Stimulated activated naive B cell treated with anti-CD40 and anti-IgM and Interleukin-4, amounts not matched to agents 10 μg/mL and 1 μg/mL and 100 μg/mL, for 72 hours (primary cell): ENCODE measurements around the gene EVA1C.
"Not testable (repeated sequence)": the region's sequence is repeated elsewhere in the genome, so short reads cannot be mapped to it uniquely, and the experiment has no call there.

Source experiments
- ATAC-seq, 2 donors: fragments of 150-1000 bp; cut with Tn5 transposase; replicated peaks; 2 replicates each; pipeline ENCODE4 v1.10.0; 2021; ENCODE audit warnings: moderate library complexity in 1 of 2
- DNase-seq: peaks from one replicate; pipeline ENCODE4 v3.0.0; 2021
- H3K27ac Mint-ChIP-seq: one replicate; pipeline ENCODE4 v1.8.0; 2022; ENCODE audit warnings: mild to moderate bottlenecking, mixed read lengths
- H3K27me3 Mint-ChIP-seq, 2 donors: one replicate each; pipeline ENCODE4 v1.8.0; 2022; ENCODE audit warnings: mixed read lengths in 2 of 2
- H3K36me3 Mint-ChIP-seq, 2 donors: one replicate each; pipeline ENCODE4 v1.8.0; 2022; ENCODE audit warnings: mixed read lengths in 2 of 2, mild to moderate bottlenecking in 1 of 2
- H3K4me1 Mint-ChIP-seq, 2 donors: one replicate each; pipeline ENCODE4 v1.8.0; 2022; ENCODE audit warnings: mixed read lengths in 2 of 2, mild to moderate bottlenecking in 1 of 2
- H3K4me3 Mint-ChIP-seq, 2 donors: one replicate each; pipeline ENCODE4 v1.8.0; 2022; ENCODE audit warnings: mild to moderate bottlenecking in 2 of 2, mixed read lengths in 2 of 2, moderate library complexity in 1 of 2
- H3K9me3 Mint-ChIP-seq, 2 donors: one replicate each; pipeline ENCODE4 v1.8.0; 2022; ENCODE audit warnings: mixed read lengths in 2 of 2, mild to moderate bottlenecking in 1 of 2

Gene EVA1C

DNA sequence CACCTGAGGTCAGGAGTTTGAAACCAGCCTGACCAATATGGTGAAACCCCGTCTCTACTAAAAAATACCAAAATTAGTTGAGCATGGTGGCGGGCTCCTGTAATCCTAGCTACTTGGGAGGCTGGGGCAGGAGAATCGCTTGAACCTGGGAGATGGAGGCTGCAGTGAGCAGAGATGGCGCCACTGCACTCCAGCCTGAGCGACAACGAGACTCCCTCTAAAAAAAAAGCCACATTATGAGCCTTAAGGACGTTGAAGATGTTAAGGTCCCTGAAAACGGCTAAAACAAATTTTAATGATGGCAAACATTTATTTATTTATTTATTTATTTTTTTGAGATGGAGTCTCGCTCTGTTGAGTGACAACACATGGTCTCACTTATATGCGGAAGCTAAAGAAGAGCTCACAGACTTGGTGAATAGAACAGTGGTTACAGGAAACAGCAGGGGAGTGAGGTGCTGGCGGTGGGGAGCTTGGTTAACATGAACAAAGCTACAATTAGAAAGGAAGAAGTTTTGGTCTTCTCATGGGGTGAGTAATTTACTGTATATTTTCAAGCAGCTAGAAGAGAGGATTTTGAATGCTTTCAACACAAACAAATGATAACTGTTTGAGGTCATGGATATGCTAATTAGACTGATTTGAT lies 125.8 kb downstream of the EVA1C start:
- ATAC-seq (no peak), DNase-seq (no peak)
- peaks cover 0 to 2% of the 10 kb centered on the region in 2 donors for H3K9me3 Mint-ChIP-seq
- peaks cover 13 to 18% of the 10 kb centered on the region in 2 donors for H3K27me3 Mint-ChIP-seq
- no peaks in the 10 kb centered on the region for H3K36me3 Mint-ChIP-seq
- peaks cover 0 to 1% of the 10 kb centered on the region in 2 donors for H3K4me1 Mint-ChIP-seq
- H3K27ac Mint-ChIP-seq: no peak overlapping the region
- H3K4me3 Mint-ChIP-seq: no peak overlapping the region

DNA sequence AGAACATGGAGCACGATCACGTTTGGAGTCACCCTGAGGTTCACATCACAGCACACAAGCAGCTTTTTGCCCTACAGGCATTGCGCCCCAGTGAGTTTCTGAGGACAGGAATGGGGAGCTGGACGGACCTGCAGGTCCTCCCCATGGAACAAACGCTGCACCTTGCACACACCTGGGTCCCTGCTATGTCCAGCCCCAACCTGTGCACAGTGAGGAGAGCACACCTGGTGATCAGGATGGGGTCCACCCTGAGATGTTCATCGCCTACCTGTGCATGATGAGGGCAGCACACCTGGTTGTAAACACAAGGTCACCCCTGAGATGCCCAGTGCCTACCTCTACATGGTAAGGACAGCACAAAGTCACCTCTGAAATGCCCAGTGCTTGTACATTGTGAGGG lies 126.9 kb downstream of the EVA1C start:
- H3K4me1 Mint-ChIP-seq: peaks cover 0 to 1% of the 10 kb centered on the region in 2 donors
- H3K4me3 Mint-ChIP-seq: no peak overlapping the region
- H3K36me3 Mint-ChIP-seq: no peaks in the 10 kb centered on the region
- ATAC-seq (no peak), DNase-seq (no peak)
- no peak overlapping the region for H3K27ac Mint-ChIP-seq
- H3K9me3 Mint-ChIP-seq: no peaks in the 10 kb centered on the region
- H3K27me3 Mint-ChIP-seq: peaks cover 13 to 18% of the 10 kb centered on the region in 2 donors

DNA sequence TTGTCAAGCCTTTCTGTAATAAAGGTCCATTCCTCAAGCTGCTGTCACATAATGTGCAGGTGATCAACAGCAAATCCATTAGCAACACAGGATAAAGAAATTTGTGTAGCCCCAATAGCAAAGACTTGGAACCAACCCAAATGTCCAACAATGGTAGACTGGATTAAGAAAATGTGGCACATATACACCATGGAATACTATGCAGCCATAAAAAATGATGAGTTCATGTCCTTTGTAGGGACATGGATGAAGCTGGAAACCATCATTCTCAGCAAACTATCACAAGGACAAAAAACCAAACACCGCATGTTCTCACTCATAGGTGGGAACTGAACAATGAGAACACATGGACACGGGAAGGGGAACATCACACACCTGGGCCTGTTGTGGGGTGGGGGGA lies 130.6 kb downstream of the EVA1C start:
- H3K4me3 Mint-ChIP-seq, H3K36me3 Mint-ChIP-seq, H3K9me3 Mint-ChIP-seq, H3K4me1 Mint-ChIP-seq, H3K27ac Mint-ChIP-seq, ATAC-seq, DNase-seq: not testable (repeated sequence)
- H3K27me3 Mint-ChIP-seq: peaks cover 18 to 21% of the 10 kb centered on the region in 2 donors

DNA sequence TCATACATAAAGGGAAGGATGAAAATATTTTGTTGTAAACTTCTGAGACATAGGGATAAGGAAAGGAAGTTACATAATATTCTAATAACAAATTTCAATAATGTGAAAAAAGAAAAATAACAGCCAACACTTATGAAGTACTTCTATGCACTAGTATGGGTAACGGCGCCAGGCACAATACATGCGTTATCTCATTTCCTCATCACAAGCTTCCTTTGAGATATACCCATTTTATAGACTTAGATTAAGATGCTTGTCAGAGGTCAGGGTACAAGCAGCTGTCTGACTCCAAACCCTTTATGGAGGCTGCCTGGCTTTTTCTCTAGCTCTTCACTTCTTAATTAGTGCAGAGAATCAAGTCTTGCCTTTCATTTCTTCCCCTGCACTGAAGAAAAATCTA lies 131.5 kb downstream of the EVA1C start:
- no peaks in the 10 kb centered on the region for H3K4me1 Mint-ChIP-seq
- no peaks in the 10 kb centered on the region for H3K9me3 Mint-ChIP-seq
- no peak for ATAC-seq
- no peak overlapping the region for H3K4me3 Mint-ChIP-seq
- no peak overlapping the region for H3K27ac Mint-ChIP-seq
- H3K36me3 Mint-ChIP-seq: no peaks in the 10 kb centered on the region
- peaks cover 16 to 30% of the 10 kb centered on the region in 2 donors for H3K27me3 Mint-ChIP-seq
- DNase-seq: no peak

DNA sequence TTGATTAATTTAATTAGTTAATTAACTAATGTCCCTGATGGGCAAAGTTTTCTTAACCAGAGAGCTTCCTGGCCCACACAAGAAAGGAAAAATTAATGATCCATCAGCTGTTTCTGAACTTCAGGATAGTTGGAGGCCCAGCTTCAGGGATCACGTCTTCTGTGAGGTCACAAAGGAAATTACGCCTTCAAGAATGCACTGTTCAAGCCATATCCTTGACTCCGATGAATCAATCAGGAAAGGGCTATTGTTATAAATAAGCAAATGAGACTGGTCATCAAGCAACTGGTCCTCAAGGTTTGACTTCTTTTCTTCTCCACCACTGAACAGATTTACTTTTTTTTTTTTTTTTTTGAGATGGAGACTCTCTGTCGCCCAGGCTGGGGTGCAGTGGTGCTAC lies 132.2 kb downstream of the EVA1C start:
- ATAC-seq (no peak), DNase-seq (no peak)
- Mint-ChIP-seq H3K27ac (no peak overlapping the region), H3K9me3 (no peaks in the 10 kb centered on the region), H3K4me1 (no peaks in the 10 kb centered on the region), H3K36me3 (no peaks in the 10 kb centered on the region), H3K27me3 (peaks cover 17 to 34% of the 10 kb centered on the region in 2 donors), H3K4me3 (no peak overlapping the region)

DNA sequence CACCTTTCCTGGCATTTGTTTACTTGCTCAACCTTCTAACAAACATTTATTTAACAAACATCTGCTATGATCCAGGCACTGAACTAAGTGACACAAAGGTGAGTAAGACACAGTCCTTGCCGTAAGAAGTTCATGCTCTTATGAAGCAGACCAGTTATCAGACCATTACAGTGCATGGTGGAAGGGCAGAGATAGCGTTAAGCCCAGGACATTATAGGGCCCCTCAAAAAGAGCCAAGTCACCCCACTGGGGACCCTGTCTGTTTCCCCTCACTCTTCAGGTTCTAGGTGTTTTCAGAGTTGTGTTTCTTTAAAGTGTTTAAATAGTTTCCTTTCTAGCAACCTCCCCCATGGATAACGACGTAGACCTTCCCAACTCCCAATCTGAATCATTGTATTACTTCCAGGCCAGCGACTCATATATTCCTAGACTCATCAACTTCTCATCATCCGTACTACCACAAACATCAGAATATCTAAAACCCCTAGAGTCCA lies 133.5 kb downstream of the EVA1C start:
- Mint-ChIP-seq H3K9me3 (no peaks in the 10 kb centered on the region), H3K36me3 (no peaks in the 10 kb centered on the region), H3K27me3 (peaks cover 19 to 36% of the 10 kb centered on the region in 2 donors), H3K4me1 (no peaks in the 10 kb centered on the region), H3K4me3 (no peak overlapping the region), H3K27ac (no peak overlapping the region)
- DNase-seq (no peak), ATAC-seq (no peak)

DNA sequence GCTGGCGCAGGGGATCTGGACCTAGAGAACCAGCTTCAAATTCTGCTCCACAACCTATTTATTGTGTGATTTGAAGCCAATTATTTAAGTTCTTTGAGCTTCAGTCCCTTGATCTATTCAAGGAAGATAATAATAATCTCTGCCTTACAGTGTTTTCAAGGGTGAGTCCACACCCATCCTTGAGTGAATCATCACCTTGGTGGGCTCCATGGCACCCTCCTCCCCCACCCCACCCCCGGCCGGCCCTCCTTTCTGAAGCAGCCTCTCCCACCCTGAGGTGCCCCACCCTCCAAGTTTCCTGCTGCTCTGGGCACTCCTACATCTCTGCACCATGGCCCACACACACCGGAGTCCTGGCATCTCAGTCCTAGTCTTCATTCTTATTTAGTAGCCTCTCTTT lies 134.5 kb downstream of the EVA1C start:
- no peak for ATAC-seq
- DNase-seq: no peak
- H3K4me3 Mint-ChIP-seq: no peak overlapping the region
- peaks cover 25 to 42% of the 10 kb centered on the region in 2 donors for H3K27me3 Mint-ChIP-seq
- H3K27ac Mint-ChIP-seq: no peak overlapping the region
- no peaks in the 10 kb centered on the region for H3K36me3 Mint-ChIP-seq
- H3K9me3 Mint-ChIP-seq: no peaks in the 10 kb centered on the region
- no peaks in the 10 kb centered on the region for H3K4me1 Mint-ChIP-seq

DNA sequence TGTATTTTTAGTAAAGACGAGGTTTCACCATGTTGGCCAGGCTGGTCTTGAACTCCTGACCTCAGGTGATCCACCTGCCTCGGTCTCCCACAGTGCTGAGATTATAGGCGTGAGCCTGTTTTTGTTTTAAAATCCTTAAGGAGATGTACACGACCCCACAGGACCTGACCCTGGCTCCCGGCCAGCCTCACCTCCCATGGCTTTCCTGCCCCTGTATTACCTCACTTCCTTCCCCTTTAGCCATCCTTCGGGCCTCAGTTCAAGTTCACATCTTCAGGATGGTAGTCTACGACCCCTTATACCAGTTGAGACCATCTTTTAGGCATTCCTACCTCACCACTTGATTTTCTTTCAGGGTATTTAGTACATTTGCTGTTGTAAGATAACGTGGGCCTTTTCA lies 136.5 kb downstream of the EVA1C start:
- Mint-ChIP-seq H3K4me3 (no peak overlapping the region), H3K27ac (no peak overlapping the region), H3K4me1 (no peaks in the 10 kb centered on the region), H3K36me3 (no peaks in the 10 kb centered on the region), H3K27me3 (peaks cover 25 to 42% of the 10 kb centered on the region in 2 donors), H3K9me3 (no peaks in the 10 kb centered on the region)
- no peak for DNase-seq
- ATAC-seq: no peak

DNA sequence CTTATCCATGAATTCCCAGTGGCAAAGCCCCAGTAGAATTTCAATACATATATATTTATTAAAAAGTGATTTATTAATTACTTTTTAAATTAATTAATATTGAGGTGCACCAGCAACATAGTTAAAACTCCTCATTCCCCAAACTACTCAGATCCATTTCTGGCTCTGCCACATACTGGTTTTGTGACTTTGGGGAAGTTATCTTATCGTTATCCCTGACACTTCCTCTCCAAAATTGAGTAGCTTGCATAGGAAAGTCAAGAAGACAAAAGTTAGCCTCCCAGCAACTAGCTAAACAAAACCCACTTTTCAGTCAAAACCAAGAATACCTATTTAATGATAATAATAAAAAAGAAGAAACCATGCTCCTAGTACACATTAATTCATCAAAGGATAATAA lies 136.9 kb downstream of the EVA1C start:
- Mint-ChIP-seq H3K36me3 (no peaks in the 10 kb centered on the region), H3K9me3 (no peaks in the 10 kb centered on the region), H3K4me3 (no peak overlapping the region), H3K27me3 (peaks cover 25 to 42% of the 10 kb centered on the region in 2 donors), H3K27ac (no peak overlapping the region), H3K4me1 (no peaks in the 10 kb centered on the region)
- ATAC-seq: no peak
- DNase-seq: no peak

DNA sequence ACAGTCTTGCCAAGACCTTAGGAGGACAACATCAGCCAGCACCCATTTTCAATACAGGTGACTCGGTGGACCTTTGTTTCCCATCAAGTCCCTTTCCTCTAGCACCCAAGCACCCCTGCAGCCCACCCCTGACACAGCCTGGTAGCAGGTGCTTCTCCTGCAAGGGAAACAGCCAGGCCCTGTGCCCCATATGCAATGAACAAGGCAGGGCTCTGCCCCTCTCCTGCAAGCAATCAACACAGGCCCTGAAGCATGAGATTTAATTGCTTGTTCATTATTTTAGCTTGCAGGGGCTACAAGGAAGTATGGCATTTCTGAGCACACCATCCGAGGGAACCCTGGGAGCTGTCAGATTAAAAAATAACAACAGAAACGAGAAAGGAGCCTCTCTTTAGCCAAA lies 137.4 kb downstream of the EVA1C start:
- no peak for DNase-seq
- H3K4me1 Mint-ChIP-seq: no peaks in the 10 kb centered on the region
- H3K27ac Mint-ChIP-seq: no peak overlapping the region
- ATAC-seq: no peak
- peaks cover 29 to 47% of the 10 kb centered on the region in 2 donors for H3K27me3 Mint-ChIP-seq
- H3K4me3 Mint-ChIP-seq: no peak overlapping the region
- H3K9me3 Mint-ChIP-seq: no peaks in the 10 kb centered on the region
- no peaks in the 10 kb centered on the region for H3K36me3 Mint-ChIP-seq

DNA sequence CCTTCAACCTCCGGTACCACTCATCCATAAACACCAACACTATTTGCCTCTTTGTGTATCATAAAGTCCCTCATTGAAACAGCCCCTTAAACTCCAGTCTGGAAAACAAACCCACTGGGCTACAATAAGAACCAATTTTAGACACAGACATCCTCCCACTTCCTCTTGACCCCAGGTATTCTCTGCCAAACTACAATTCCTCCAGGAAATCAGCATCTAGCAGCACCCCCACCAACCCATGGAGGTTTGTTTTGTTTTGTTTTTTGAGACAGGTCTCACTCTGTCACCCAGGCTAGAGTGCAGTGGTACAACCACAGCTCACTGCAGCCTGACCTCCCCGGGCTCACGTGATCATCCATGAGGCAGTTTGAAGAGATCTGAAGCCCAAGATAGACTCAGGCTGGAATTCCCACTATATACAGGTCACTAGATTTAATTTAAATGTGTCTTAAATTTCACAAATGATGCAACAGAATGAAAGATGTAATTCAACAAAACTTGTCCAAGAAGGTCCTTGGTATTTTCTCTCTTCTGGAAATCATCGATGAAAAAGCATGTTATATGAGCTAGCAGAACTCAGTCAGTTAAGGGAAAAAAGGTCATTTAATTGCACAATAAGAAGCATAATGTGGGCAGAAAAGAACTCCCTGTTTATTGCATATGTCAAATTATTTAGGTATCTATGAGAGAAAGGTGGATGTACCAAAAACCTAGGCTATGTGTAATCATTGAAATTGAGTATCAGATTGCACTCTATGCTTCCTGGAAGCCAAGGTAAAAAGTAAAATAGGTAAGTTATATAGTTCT lies 142.5 kb downstream of the EVA1C start:
- Mint-ChIP-seq H3K9me3 (no peaks in the 10 kb centered on the region), H3K27ac (no peak overlapping the region), H3K4me1 (no peaks in the 10 kb centered on the region), H3K4me3 (no peak overlapping the region), H3K36me3 (no peaks in the 10 kb centered on the region), H3K27me3 (peaks cover 17 to 26% of the 10 kb centered on the region in 2 donors)
- DNase-seq (no peak), ATAC-seq (no peak)

DNA sequence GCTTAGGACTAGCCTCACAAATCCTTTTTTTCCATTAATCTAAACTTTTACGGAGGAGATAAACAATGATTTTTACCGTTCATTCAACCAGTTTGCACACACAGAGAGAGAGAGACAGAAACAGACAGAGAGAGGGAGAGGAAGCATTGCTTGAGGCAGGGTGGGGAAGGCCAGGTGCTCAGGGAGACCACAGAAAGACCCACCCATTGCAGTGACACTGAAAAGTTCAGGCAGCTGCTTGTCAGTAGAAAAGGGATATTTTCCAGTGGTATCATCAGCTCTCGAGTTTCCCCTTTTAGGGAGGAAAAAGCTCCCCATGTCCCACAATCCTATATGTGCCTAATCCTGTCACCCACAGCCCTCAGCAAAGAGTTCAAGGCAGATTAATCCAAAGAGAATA lies 145.6 kb downstream of the EVA1C start:
- H3K36me3 Mint-ChIP-seq: no peaks in the 10 kb centered on the region
- ATAC-seq: no peak
- no peaks in the 10 kb centered on the region for H3K4me1 Mint-ChIP-seq
- DNase-seq: no peak
- H3K27ac Mint-ChIP-seq: no peak overlapping the region
- no peaks in the 10 kb centered on the region for H3K9me3 Mint-ChIP-seq
- H3K4me3 Mint-ChIP-seq: no peak overlapping the region
- peaks cover 9 to 18% of the 10 kb centered on the region in 2 donors for H3K27me3 Mint-ChIP-seq

DNA sequence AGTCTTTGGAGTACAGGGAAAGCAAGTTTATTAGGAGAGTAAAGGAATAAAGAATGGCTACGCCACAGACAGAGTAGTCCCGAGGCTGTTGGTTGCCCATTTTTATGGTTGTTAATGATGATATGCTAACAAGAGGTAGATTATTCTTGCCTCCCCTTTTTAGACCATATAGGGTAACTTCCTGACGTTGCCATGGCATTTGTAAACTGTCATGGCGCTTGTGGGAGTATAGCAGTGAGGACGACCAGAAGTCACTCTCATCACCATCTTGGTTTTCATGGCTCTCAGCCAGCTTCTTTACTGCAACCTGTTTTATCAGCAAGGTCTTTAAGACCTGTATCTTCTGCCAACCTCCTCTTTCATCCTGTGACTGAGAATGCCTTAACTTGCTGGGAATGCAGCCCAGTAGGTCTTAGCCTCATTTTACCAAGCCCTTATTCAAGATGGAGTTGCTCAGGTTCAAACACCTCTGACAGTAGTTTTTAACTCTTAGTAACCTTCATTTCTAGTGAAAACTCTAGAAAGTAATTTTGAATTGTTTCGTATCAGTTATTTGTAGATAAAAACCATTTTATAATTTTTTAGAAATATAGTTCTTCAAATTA lies 146.6 kb downstream of the EVA1C start:
- ATAC-seq: no peak

DNA sequence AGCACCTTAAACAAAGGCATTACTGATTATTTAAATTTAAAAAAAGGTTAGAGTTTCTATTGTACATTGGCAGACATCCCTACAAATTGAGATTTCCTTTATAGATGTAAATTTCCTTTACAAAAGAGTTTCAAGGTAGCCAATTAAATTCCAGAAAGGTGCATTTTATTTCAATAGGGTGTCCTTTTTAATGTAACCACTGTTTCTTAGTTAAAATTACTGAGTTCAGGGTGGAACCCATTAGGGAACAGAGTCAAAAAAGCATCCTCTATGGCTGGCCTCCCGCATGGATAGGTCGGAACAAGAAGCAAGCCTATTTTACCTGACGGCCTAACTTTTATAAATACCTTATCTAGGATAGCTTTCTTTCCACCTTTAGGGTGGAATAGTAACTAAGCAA lies 148.4 kb downstream of the EVA1C start:
- no peak for DNase-seq
- Mint-ChIP-seq H3K36me3 (peaks cover 3 to 7% of the 10 kb centered on the region in 2 donors), H3K27me3 (peaks cover 19 to 26% of the 10 kb centered on the region in 2 donors), H3K27ac (no peak overlapping the region), H3K4me3 (no peak overlapping the region), H3K4me1 (no peaks in the 10 kb centered on the region), H3K9me3 (peaks cover 7 to 9% of the 10 kb centered on the region in 2 donors)
- no peak for ATAC-seq

More for the DNA sequence above, 146.6 kb downstream of the EVA1C start:
- H3K9me3 Mint-ChIP-seq: no peaks in the 10 kb centered on the region
- H3K36me3 Mint-ChIP-seq: no peaks in the 10 kb centered on the region
- peaks cover 9 to 18% of the 10 kb centered on the region in 2 donors for H3K27me3 Mint-ChIP-seq
- DNase-seq: no peak
- no peaks in the 10 kb centered on the region for H3K4me1 Mint-ChIP-seq
- H3K4me3 Mint-ChIP-seq: no peak overlapping the region
- H3K27ac Mint-ChIP-seq: no peak overlapping the region

DNA sequence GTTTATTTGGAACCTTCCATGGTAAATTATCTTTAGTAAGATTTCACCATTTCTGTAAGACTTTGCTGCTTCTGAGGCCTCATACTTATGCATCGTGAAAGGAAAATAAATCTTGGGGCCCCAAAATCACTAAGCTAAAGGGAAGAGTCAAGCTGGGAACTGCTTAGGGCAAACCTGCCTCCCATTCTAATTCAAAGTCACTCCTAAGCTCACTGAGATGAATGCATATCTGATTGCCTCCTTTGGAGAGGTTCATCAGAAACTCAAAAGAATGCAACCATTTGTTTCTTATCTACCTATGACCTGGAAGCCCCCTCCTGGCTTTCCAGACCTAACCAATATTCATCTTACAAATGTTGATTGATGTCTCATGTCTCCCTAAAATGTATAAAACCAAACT lies 149.0 kb downstream of the EVA1C start:
- H3K4me3 Mint-ChIP-seq, DNase-seq, H3K4me1 Mint-ChIP-seq, H3K36me3 Mint-ChIP-seq, H3K27ac Mint-ChIP-seq, ATAC-seq, H3K9me3 Mint-ChIP-seq: not testable (repeated sequence)
- H3K27me3 Mint-ChIP-seq: peaks cover 20 to 32% of the 10 kb centered on the region in 2 donors
